Ureter (tissue), 1 donor: ENCODE results near the gene GLI3. TPM values are rescaled to one million over a fixed set of nuclear protein-coding genes. Genes with fewer than 3 reads are reported as not detected.

Experiments
- DNase-seq: peaks from one replicate; pipeline ENCODE4 v3.0.0-alpha.2; 2020; ENCODE audit warnings: low spot score
- total RNA-seq: library from RNA; stranded (reverse); gene quantifications from one replicate; pipeline ENCODE4 v1.2.4, GENCODE V29; 2023
- donor health status: DM: yes; HTN: yes; CAD: no.

The GLI3 gene
- total RNA-seq, 1 donor from 2014 or later: 28.8 TPM

DNA sequence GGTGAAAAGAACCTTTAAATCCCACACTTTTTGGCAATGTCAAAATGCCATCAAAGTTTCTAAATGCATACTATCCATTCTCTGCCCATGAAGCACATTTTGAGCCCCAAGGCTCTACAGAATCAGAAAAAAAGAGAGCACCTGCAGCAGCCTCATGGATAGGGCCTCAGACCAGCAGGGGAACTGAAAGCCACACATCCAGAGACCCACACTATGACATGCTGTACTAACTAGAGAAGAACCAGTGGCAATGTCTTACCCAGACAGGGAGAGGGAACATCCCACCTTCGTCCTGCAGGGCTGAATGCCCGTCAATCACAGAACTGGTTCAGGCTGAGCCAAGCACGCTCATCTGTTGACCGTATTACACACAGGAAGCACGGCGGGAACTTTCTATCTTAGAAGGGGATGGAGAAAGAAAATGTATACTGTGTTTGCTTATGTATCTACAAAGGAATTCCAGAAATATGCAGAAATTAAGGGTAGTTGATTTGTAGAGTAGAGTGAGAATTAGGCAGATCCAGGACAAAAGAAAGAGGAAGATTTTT, 237.2 kb downstream of the GLI3 start:
- DNase-seq: no peak

DNA sequence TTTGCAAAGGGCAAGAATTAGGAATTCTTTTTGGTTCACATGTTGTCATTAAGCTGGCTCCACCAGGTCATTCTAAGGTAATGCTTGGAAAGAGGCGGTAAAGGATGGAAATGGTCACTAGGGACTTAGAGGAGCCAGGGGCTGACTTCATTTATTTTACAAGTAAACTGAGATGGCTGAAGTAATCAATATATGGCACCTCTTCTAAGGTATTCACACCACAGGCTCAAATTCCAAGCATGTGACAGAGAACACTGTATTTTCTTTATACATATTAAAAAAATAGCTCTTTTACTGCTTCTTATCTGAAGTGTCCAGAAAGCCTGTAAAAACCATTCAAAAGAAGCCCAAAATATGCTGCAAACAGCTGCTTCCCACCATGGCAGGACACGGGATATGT, 239.0 kb downstream of the GLI3 start:
- DNase-seq: no peak

DNA sequence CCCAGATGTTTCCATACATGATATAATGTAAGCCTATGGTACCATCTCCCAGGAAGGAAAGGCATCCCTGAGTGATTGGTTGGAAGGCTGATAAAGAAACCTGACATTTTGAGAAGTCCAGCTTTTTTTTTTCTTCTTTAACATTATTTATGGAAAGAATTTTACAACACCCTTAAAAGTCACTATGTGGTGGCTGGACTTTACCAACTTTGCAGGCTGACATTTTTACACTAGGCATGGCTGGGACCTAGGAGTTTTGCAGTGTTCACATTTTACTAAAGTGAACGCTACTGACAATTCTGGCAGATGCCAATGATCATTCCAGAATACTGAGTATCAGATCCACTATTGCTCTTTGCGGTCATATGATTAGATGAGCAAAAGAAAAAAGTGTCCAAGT, 239.9 kb downstream of the GLI3 start:
- no peak for DNase-seq

DNA sequence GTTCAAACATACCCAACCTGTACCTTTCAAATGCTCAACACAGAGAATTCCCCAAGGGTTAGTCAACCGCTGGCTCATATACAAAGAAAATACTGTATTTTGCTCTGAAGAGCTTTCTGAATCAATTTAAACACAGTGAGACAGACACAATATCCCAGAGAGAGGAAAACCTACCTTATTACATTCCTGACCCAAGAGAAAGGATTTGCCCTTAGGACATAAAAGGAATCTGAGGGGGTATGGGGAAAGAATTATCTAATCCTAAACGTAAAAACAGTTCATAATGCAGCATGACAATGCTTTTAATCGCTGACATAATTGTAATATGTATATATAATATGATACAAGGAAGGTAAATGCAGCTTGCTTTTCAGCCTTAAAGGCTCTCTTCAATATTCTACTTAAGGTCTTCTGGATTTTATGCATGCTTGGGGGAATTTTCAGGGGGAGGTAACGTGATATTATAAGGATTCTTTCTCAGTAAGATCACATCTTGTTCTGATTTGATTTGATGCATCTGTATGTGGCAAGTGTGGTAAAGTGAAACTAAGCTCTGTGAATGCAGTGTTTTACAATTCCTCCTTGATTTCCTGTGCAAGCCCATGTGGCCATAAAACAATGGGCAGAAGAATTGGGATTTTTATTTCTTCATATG, 240.5 kb downstream of the GLI3 start:
- no peak for DNase-seq

DNA sequence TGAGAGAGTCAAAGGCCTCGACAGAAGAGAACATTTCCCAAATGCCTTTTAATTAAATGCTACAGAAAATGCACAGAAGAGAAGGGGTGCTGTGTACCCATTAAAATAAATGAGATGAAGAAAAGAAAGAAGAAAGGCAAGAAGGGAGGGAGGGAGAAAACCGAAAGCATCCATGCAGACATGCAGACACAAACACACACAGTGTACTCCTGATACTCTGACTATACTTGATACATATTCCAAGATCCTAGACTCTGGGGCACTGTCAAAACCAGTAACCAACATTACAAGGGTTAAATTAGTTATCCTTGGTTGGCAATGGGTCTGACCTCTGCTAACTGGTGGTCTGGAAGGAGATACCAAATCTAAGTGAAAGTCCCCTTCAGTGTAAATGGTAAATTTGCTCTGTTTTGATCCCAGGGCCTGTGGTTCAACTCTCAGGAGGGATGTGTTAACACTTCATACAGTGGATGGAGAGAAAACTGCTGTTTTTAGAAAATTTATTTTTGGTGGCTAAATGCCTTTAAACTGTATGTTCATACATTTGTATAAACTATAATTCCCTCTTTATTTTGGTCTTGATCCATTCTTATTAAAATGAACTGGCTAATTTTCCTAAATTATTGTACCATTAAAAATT, 241.3 kb downstream of the GLI3 start:
- DNase-seq: no peak

DNA sequence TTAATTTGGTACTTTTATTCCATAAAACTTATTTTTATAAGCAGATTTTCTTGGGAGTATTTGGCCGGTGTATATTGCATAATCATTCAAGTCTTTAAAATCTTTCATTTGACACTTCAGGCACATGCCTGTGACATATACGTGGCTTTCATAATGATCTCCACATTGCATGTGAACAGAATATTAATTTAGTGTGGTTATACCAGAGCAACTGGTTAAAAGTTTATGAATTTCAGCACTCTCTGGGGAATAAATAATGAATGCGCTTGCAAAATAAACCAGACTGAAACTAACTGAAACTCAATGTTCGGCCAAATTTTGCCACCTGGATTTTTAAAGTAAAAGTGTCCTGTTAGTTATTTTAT, 242.3 kb downstream of the GLI3 start:
- DNase-seq: no peak

DNA sequence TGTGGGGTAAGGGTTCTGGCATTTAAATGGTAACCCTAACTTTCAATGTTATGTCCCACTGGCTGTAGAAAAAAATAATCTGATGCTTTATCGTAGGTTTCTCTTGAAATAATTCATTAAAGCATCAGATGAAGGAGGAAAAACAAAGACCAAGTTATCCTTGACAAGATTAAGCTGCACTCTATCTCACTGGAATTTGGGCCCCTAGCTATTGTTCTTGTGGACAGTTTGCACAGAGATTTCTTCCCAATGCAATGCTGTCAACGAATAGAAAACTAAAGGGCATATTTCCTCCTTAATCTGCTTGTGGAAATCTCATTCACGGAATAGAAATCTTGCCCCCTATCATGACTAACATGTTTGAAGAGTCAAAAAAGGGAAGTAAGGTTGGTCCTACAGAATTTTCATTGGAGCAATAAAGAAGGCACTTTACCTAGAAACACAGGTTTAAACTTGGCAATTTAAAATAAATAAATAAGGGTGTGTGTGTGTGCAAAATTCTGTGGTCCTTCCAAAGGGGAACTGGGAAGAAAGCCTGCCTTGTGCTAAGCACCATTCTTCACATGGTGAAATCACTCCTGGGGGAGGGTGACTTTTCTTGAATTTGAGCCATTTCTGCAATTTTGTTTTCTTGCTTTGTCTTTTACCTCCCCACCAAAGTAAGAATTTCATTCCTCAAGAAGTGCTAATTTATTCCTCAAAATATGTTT, 242.8 kb downstream of the GLI3 start:
- DNase-seq: no peak

DNA sequence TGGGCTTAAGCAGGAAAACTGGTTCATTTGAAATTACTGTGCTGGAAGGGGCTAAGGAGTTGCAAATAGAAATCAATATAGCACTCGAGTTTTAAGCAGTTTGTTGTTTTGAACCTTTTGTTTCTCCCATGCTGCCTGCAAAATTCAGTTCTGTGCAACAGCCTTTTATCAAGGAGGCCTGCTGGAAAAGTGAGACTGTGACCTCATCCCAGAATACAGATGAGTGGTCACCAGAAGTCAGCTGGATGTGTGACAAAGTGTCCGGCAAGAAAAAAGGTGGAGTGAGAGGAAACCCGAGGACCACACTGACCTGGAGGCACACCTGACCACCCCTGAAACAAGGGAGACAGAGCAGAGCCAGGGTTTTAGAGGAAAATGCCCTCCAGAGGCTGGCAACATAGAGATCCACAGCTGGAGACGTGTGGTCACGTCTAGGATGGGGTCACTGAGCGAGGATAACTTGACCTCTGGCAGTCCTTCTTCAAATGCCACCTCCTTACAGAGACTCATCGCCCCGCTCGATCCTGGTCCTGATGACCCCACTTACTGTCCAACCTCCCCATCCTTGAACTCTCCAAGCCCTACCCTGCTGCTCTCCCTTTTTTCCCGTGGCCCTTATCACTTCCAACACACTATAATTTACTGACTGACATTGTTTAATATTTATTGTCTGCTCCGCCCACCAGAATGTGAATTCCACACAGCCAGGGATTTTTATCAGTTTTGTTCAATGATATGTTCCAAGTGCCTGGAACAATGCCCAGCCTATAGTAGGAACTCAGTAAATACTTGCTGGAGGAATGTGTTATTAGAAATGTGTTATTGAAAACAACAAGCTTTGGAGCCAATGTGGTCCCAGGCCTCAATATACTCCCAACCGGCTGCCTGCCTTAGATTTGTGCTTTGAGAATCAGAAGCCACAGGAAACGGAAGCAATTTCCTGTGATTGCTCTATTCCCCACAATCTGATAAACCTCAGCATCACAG, 243.8 kb downstream of the GLI3 start:
- DNase-seq: no peak

DNA sequence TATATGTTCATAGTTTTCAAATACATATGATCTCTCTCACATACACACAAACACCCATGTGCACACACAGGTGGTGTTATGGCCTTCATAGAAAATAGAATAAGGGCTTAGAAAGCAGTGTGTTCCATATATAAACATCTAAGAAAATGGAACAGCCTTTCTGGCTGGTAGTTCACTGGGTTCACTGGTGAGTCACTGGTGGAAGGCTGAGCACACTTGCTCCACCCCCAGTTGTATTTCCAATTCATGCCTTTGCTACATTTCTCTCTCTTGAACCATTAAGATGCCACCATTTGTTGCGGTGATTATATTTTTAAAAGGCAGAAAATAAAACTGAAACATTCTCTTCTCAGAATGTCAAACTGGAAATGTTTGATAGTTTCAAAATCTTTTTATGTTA, 252.1 kb downstream of the GLI3 start:
- DNase-seq: no peak

DNA sequence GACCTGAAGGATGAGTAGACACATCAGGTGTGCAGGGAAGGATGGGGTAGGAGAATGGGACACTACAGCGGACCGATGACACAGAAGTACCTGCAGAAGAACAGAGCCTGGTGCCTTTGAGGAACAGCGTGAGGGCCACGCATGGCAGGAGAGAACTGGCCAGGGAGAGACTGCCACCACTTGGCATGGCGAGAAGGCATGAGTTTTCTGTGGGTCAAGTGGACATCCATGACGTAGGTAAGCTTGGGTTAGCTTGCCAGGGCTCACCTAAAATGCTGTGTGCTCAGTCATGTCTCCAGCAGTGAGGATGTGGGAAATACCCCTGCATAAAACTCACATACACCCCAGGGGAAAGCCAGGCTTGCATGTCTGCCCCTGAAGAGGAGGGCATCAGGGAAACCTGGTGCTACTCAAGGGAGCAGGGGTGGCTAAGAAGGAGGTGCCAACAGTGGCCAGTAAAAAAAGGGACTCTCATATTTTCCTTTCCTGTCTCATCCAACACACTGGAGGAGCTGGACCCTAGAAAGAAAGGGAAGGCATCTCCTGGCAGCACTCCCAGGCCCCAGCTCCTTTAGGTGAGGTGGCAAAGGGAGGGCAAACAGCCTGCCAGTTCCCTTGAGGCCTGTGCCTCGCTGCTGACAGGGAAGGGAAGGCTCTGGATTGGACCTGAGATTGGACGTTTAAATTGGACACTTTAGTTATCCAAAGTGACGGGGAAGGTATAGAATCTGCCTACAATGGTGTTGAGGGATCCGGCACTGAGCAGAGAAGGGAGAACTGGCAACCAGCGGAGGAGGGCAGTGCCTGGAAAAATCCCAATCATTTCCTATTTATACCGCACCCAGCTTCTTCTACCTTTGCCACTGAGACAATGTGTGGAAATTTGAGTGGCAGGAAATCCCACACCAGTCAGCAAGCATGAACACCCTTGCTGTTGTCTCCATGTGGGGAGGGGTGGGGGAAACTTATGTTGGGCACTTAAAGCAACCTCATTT, 255.7 kb downstream of the GLI3 start:
- no peak for DNase-seq

DNA sequence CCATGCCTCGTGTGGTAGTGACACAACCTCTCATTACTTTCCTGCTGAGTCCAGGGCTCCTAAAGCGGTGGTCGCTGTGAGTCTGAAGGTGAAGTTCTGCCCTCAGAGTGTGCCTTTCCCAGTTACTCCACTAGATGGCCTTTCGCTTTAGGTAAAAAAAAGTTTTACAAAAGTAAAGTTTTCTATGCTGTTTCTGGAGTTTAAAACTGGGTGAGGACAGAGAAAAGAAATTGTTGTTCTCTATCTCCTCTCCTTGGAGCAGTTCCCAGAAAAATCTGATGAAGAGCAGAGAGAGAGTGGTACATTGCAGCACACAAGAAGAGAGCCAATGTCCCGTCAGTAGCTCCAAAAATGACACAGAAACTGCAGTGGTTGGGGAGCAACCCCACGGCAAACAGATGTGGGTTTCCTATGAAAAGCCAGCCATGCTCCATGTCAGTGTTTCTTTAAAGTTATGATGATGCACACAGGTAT, 257.1 kb downstream of the GLI3 start:
- DNase-seq: no peak

DNA sequence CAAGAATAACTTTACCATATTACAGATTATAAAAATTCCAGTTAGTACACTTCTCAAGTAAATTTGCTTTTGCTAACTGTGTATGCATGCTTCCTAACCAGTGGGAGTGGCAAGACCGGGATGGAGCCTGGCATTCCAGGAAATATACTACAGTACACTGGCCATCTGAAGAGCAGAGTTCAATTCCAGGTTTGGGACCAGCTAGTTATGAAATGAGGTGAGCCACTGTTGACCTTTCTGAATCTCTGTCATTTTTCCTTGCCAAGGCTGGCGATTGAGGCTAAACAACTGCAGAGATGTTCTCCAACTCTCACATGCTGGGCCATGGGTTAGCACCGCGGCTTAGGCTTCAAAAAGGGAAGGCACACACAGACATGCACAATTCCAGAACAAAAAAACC, 258.2 kb downstream of the GLI3 start:
- no peak for DNase-seq

DNA sequence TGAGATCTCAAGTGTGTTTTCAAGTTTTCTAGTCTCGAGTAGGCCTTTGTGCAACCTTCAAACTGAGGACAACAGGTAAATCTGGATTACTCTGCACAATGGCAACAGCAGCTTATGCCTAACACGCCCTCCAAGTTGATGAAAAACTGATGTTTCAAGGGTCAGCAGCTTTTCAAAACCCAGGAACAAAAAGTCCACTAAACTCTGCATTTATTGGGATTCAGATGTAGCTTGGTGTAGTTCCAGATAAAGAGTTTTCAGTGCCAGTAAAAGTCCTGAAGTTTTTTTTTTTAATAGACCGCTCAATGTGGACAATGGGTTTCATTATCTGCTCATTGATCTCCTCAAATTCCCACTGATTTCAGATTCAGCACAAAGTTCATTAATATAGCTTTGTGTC, 259.3 kb downstream of the GLI3 start:
- DNase-seq: no peak

DNA sequence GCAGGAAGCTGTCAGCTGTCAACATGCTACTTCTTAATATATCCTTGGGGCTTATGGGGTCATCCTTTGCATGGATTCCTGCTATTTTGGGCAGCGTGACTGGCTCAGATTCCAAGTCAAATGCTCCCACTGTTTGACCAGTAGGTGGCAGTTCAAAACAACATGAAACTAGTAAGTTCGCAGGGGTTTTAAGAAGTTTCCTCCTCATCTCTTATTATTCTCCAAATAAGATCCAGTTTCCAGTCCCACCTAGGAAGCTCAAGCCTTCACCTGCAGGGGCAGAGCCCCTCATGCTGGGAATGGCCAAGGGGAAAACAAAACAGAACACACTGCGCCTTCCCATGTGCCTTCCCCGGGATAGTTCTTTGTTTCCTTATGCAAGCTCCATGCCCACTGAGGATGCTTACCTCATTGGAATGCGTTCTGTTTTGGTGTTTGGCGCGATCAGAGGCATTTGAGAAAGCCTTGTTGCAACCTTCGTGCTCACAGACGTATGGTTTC, 259.8 kb downstream of the GLI3 start:
- DNase-seq: no peak

DNA sequence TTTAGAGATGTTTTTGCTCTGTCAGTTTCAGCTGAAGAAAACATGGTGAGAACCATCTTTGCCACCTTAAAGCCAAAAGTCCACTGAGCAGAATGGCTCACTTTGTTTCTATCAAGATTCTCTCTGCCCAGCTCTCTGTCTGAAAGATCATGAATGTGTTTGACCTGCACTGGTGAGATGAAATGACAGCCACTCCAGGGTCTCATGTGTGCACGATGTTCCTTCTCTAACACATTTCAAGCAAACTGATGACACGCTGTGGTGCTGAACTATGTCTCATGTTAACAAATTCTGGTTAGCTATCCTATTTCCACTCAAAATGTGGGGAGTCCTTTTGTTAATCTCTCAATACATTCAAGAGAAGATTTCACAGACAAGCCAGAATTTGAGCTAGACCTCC, 260.6 kb downstream of the GLI3 start:
- DNase-seq: no peak

DNA sequence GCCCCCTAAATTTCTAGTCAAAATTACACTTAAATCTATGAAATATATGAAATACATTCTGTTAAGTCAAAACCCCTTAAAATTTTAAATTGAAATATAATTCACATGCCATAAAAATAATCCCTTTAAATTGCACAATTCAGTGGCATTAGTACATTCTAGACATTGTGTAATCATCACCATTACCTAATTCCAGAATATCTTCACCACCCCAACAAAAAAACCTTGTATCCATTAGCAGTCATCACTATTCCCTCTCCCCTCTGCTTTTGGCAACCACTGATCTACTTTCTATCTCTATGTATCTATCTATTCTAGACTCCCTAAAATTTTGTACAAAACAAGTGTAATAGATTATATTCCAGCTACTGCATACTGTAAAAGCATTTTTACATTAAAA, 261.2 kb downstream of the GLI3 start:
- DNase-seq: no peak

DNA sequence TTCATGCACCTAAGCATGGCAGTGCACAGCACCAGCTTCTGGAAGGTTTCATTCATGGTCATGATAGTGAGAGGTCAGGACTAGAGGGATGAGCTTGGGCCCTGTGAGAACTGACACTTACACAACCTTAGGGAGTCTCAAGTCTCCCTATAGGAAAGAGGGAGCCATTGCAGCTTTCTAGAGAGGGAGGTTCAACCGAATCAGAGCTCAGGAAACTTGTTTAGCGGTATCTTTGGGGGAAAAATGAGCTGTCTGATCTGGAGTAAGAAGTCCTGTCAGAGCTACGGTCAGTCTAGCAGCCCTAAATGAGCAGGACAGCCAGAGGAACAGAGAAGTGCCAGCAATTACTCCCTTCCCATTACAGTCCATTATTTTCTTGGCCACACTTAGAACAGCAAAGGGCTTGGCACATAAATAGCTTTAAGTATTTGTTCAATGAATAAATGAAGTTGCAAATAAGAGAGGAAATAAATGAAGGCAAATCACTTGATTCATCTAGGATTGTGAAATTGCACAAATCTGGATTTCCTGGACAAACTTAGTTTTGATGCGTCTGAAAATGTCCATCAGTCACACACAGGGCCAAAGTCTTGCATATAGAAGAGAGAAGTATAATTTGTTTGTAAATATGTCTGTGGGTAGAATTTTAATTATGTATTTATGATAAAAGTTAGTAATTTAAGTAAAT, 262.0 kb downstream of the GLI3 start:
- DNase-seq: no peak

DNA sequence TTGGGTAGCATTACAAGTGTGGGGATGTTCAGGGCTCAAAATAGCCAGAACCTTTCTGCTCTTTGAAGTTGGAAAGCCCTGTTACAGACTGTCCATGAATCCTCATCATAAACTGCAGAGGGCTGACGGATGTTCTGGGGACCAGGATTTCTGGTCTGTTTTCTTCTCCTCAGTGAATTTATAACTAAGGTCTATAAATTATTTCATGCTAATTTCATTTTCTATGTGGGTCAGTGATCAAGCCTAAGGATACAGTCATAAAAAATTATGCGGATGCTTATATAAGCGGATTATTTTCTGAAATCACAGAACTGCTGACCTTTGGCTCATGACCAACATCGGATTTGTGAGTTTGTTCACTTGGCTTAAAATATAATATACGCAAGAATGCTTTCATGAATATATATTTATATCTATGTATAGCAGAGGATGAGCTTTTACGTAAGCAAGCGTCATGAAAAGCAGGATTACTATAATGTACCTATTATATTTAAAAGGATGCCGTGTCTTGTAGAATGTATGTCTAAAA, 263.7 kb downstream of the GLI3 start:
- no peak for DNase-seq

DNA sequence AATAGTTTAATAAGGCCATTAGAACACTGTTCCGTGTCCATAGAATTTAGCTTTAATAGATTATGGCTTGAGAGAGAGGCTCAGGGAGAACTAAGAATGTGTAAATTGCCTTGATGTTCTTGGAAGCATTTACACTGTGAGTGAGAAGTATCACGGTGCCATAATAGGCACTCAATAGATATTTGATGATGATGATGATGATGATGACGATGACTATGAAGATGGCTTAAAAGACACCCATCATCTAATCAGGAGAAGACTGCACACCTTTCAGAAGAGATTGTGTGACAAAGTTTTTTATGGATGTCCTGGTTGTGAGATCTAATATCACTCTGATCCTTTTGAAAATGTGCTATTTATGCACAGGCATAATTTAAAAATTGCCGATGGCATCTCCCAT, 264.2 kb downstream of the GLI3 start:
- no peak for DNase-seq
